CD14-positive monocyte (primary cell): ENCODE measurements around the gene IKZF3. TPM values are rescaled to one million over a fixed set of nuclear protein-coding genes. Genes with fewer than 3 reads are reported as not detected.

Experiments used
- DNase-seq, 3 donors: peaks; one replicate each; pipeline ENCODE4 v3.0.0-alpha.2; 2011 to 2022
- H2AFZ ChIP-seq: 2 replicates; pipeline ENCODE4 v1.6.0; 2012; ENCODE audit warnings: mild to moderate bottlenecking, low read depth, low read length, inconsistent platforms; ENCODE audit not compliant: insufficient read depth, poor library complexity, severe bottlenecking
- H3K27ac ChIP-seq, 2 donors: 1 replicate in 1 of 2; 2 replicates in 1 of 2; pipeline ENCODE4 v1.5.1; 2012 to 2013; ENCODE audit warnings: low read length in 2 of 2, control low read depth in 1 of 2, inconsistent platforms in 1 of 2, low read depth in 1 of 2, mild to moderate bottlenecking in 1 of 2
- H3K27me3 ChIP-seq, 2 donors: one replicate each; pipeline versions ENCODE4 v1.6.0 to v1.6.1; 2011 to 2013; ENCODE audit warnings: low read length in 2 of 2; ENCODE audit not compliant: control insufficient read depth in 2 of 2, insufficient read depth in 2 of 2
- H3K36me3 ChIP-seq, 2 donors: replicated peaks in 1 of 2; 1 replicate in 1 of 2; 2 replicates in 1 of 2; pipeline versions ENCODE4 v1.5.1 to v1.6.1; 2012 to 2013; ENCODE audit warnings: low read length in 2 of 2, control low read depth in 1 of 2, inconsistent platforms in 1 of 2, mild to moderate bottlenecking in 1 of 2; ENCODE audit not compliant: insufficient read depth in 2 of 2, control insufficient read depth in 1 of 2
- H3K4me1 ChIP-seq, 2 donors: 1 replicate in 1 of 2; 2 replicates in 1 of 2; pipeline versions ENCODE4 v1.5.1 to v1.6.1; 2012 to 2013; ENCODE audit warnings: low read length in 2 of 2, control low read depth in 1 of 2, inconsistent platforms in 1 of 2, mild to moderate bottlenecking in 1 of 2, moderate library complexity in 1 of 2; ENCODE audit not compliant: insufficient read depth in 2 of 2, control insufficient read depth in 1 of 2
- H3K4me2 ChIP-seq: replicated peaks from 2 replicates; pipeline ENCODE3; 2012; ENCODE audit warnings: low read length, moderate library complexity, mild to moderate bottlenecking; ENCODE audit not compliant: poor library complexity, severe bottlenecking; ENCODE audit errors: extremely low read depth
- H3K4me3 ChIP-seq, 3 experiments: fragments of 200-600 bp in 1 of 3; sonication (generic) in 1 of 3; replicated peaks in 1 of 3; 1 replicate in 2 of 3; 2 replicates in 1 of 3; pipeline ENCODE4 v1.5.1; 2011 to 2013; ENCODE audit warnings: low read length in 3 of 3, mild to moderate bottlenecking in 3 of 3, control low read depth in 2 of 3, low read depth in 2 of 3, inconsistent platforms in 1 of 3, moderate library complexity in 1 of 3
- H3K79me2 ChIP-seq: 2 replicates; pipeline ENCODE4 v1.6.0; 2012; ENCODE audit warnings: mild to moderate bottlenecking, control low read depth, inconsistent platforms, low read length, moderate library complexity; ENCODE audit not compliant: insufficient read depth
- H3K9ac ChIP-seq: 2 replicates; pipeline ENCODE4 v1.6.0; 2017; ENCODE audit warnings: low read length, mild to moderate bottlenecking; ENCODE audit not compliant: insufficient read depth, poor library complexity, severe bottlenecking
- H3K9me3 ChIP-seq, 2 donors: replicated peaks in 1 of 2; 1 replicate in 1 of 2; 2 replicates in 1 of 2; pipeline versions ENCODE4 v1.5.1 to v1.6.1; 2012 to 2013; ENCODE audit warnings: low read length in 2 of 2, control low read depth in 1 of 2; ENCODE audit not compliant: control insufficient read depth in 1 of 2, insufficient read depth in 1 of 2
- H4K20me1 ChIP-seq: 2 replicates; pipeline ENCODE4 v1.6.0; 2012; ENCODE audit warnings: mild to moderate bottlenecking, low read length, control low read depth, moderate library complexity; ENCODE audit not compliant: insufficient read depth
- H3K27ac Mint-ChIP-seq, 7 donors: one replicate each; pipeline ENCODE4 v1.8.0; 2020; ENCODE audit warnings: mild to moderate bottlenecking in 7 of 7, mixed read lengths in 7 of 7, moderate library complexity in 6 of 7, inconsistent platforms in 2 of 7
- H3K27me3 Mint-ChIP-seq, 3 donors: one replicate each; pipeline ENCODE4 v1.8.0; 2021 to 2022; ENCODE audit warnings: low read depth in 3 of 3, mild to moderate bottlenecking in 3 of 3, mixed read lengths in 3 of 3, moderate library complexity in 3 of 3, inconsistent platforms in 1 of 3
- H3K36me3 Mint-ChIP-seq, 2 donors: one replicate each; pipeline ENCODE4 v1.8.0; 2020; ENCODE audit warnings: mixed read lengths in 2 of 2, inconsistent platforms in 1 of 2, mild to moderate bottlenecking in 1 of 2
- H3K4me1 Mint-ChIP-seq: one replicate; pipeline ENCODE4 v1.8.0; 2020; ENCODE audit warnings: mild to moderate bottlenecking, mixed read lengths
- H3K4me3 Mint-ChIP-seq, 2 donors: one replicate each; pipeline ENCODE4 v1.8.0; 2020; ENCODE audit warnings: mild to moderate bottlenecking in 2 of 2, mixed read lengths in 2 of 2, moderate library complexity in 1 of 2
- H3K9me3 Mint-ChIP-seq, 7 donors: one replicate each; pipeline ENCODE4 v1.8.0; 2020 to 2022; ENCODE audit warnings: mixed read lengths in 7 of 7, mild to moderate bottlenecking in 6 of 7, moderate library complexity in 6 of 7, inconsistent platforms in 2 of 7
- CTCF ChIP-seq: fragments of 200-600 bp; IDR thresholded peaks from one replicate; pipeline ENCODE4 v1.8.0; 2022; ENCODE audit warnings: antibody characterized with exemption, mild to moderate bottlenecking
- WGBS: methylation state at CpG from one replicate; pipeline ENCODE4 v1.1.5; 2013; ENCODE audit warnings: missing lambda C conversion rate; ENCODE audit not compliant: insufficient coverage; 5-methylcytosine and 5-hydroxymethylcytosine counted together
- intact Hi-C, 2 donors: fragments of 100-400 bp; cut with micrococcal nuclease; formaldehyde crosslinking; loops; one replicate each; pipeline versions ENCODE4 v1.15.0 to v1.15.1; 2023
- polyA plus RNA-seq, 3 donors: library from polyadenylated mRNA; depleted of rRNA in 1 of 3; unstranded in 2 of 3; stranded (reverse) in 1 of 3; fragments of 300-500 nt in 2 of 3; fragments of >200 nt in 1 of 3; fragmentation: Illumina TruSeq in 2 of 3; gene quantifications; 1 replicate in 2 of 3; 2 replicates in 1 of 3; pipeline ENCODE4 v1.2.3, GENCODE V29; 2012 to 2021

Gene IKZF3
- polyA plus RNA-seq, 3 donors: 0.05 to 0.15 (median 0.05) TPM

GRCh38 chr17:39722104-39722503 lies 142.0 kb downstream of the IKZF3 start:
- Histone ChIP-seq H4K20me1 (no peaks in the 10 kb centered on the region), H3K27me3 (no peaks in the 10 kb centered on the region), H2AFZ (no peak overlapping the region), H3K4me3 (no peak overlapping the region), H3K9ac (no peak overlapping the region), H3K79me2 (no peaks in the 10 kb centered on the region), H3K9me3 (no peaks in the 10 kb centered on the region), H3K4me1 (peaks cover 0 to 4% of the 10 kb centered on the region in 2 donors), H3K4me2 (no peak overlapping the region), H3K27ac (no peak overlapping the region), H3K36me3 (peaks cover under 1 to 7% of the 10 kb centered on the region in 2 donors)
- intact Hi-C loops: no loop called here
- H3K27ac Mint-ChIP-seq: no peak overlapping the region
- no peak for TF ChIP-seq CTCF
- peaks cover 8 to 14% of the 10 kb centered on the region in 2 donors for H3K36me3 Mint-ChIP-seq
- no peak for DNase-seq
- H3K4me1 Mint-ChIP-seq: peaks cover 2% of the 10 kb centered on the region
- H3K27me3 Mint-ChIP-seq: peaks cover 1 to 5% (median 2%) of the 10 kb centered on the region in 3 donors
- H3K9me3 Mint-ChIP-seq: peaks cover 0 to 2% (median 0%) of the 10 kb centered on the region in 7 donors
- H3K4me3 Mint-ChIP-seq: no peak overlapping the region
- WGBS: 83% methylated on average over 2 of the region's 6 CpGs

GRCh38 chr17:39719563-39720355 lies 144.4 kb downstream of the IKZF3 start:
- no peaks in the 10 kb centered on the region for H3K27me3 ChIP-seq
- H3K79me2 ChIP-seq: no peaks in the 10 kb centered on the region
- H3K4me2 ChIP-seq: no peak overlapping the region
- no peaks in the 10 kb centered on the region for H4K20me1 ChIP-seq
- no peak overlapping the region for H3K9ac ChIP-seq
- H3K36me3 ChIP-seq: no peaks in the 10 kb centered on the region
- 93% methylated on average over 2 of the region's 7 CpGs for WGBS
- H3K9me3 Mint-ChIP-seq: peaks cover 0 to 2% (median 0%) of the 10 kb centered on the region in 7 donors
- no peak overlapping the region for H3K4me3 ChIP-seq
- H3K36me3 Mint-ChIP-seq: peaks cover 0 to 1% of the 10 kb centered on the region in 2 donors
- H3K4me1 Mint-ChIP-seq: peaks cover 2% of the 10 kb centered on the region
- no peak overlapping the region for H3K27ac ChIP-seq
- H2AFZ ChIP-seq: no peak overlapping the region
- peaks cover 0 to 4% of the 10 kb centered on the region in 2 donors for H3K4me1 ChIP-seq
- no peak overlapping the region for H3K27ac Mint-ChIP-seq
- peaks cover 1 to 7% (median 2%) of the 10 kb centered on the region in 3 donors for H3K27me3 Mint-ChIP-seq
- no peak overlapping the region for H3K4me3 Mint-ChIP-seq
- no peak for TF ChIP-seq CTCF
- intact Hi-C loops: no loop called here
- H3K9me3 ChIP-seq: no peaks in the 10 kb centered on the region
- DNase-seq: no peak
